T-helper 1 cell treated with Interleukin-12 subunit alpha and Interleukin-12 subunit beta and Interleukin-4 antibody, amounts not matched to agents 30 μg/mL and 1 μg/mL, for 36 hours (primary cell): ENCODE data around the gene STIMATE.
A peak's percentile ranks its signal among the peaks of the same experiment; 100 is the strongest.

Source experiments
- H3K27ac Mint-ChIP-seq: one replicate; pipeline ENCODE4 v1.8.0; 2021; ENCODE audit warnings: mild to moderate bottlenecking, mixed read lengths
- H3K27me3 Mint-ChIP-seq: one replicate; pipeline ENCODE4 v1.8.0; 2021; ENCODE audit warnings: low read depth, mixed read lengths
- H3K36me3 Mint-ChIP-seq: one replicate; pipeline ENCODE4 v1.8.0; 2021; ENCODE audit warnings: low read depth, mixed read lengths
- H3K4me1 Mint-ChIP-seq: one replicate; pipeline ENCODE4 v1.8.0; 2021; ENCODE audit warnings: low read depth, mixed read lengths
- H3K4me3 Mint-ChIP-seq: one replicate; pipeline ENCODE4 v1.8.0; 2021; ENCODE audit warnings: mild to moderate bottlenecking, moderate library complexity, mixed read lengths
- H3K9me3 Mint-ChIP-seq: one replicate; pipeline ENCODE4 v1.8.0; 2021; ENCODE audit warnings: mixed read lengths

STIMATE gene

GRCh38 chr3:52897130-52898122, at the start of gene STIMATE:
Gene STIMATE, minus strand, starts transcription at chr3:52897548. Its CDS starts 98 bp downstream, at chr3:52897450.
- Mint-ChIP-seq H3K9me3 (no peaks in the 10 kb centered on the region), H3K36me3 (peaks cover 10% of the 10 kb centered on the region), H3K27me3 (no peaks in the 10 kb centered on the region), H3K4me1 (peaks cover 41% of the 10 kb centered on the region), H3K4me3 (peak within 1 kb of the TSS; percentile 99), H3K27ac (peak within 1 kb of the TSS; percentile 76)

GRCh38 chr3:52939600-52939999, 42.3 kb upstream of the STIMATE start:
- Mint-ChIP-seq H3K36me3 (peaks cover 12% of the 10 kb centered on the region), H3K4me1 (peaks cover 5% of the 10 kb centered on the region), H3K9me3 (no peaks in the 10 kb centered on the region), H3K27me3 (no peaks in the 10 kb centered on the region), H3K27ac (no peak overlapping the region), H3K4me3 (no peak overlapping the region)

GRCh38 chr3:52934630-52935530, 37.5 kb upstream of the STIMATE start:
- Mint-ChIP-seq H3K27ac (no peak overlapping the region), H3K4me3 (no peak overlapping the region), H3K27me3 (no peaks in the 10 kb centered on the region), H3K36me3 (peaks cover 18% of the 10 kb centered on the region), H3K9me3 (no peaks in the 10 kb centered on the region), H3K4me1 (peaks cover 10% of the 10 kb centered on the region)

GRCh38 chr3:52931889-52932288, 34.5 kb upstream of the STIMATE start:
- H3K27ac Mint-ChIP-seq = no peak overlapping the region
- H3K9me3 Mint-ChIP-seq = no peaks in the 10 kb centered on the region
- H3K36me3 Mint-ChIP-seq = peaks cover 27% of the 10 kb centered on the region
- peaks cover 14% of the 10 kb centered on the region for H3K4me1 Mint-ChIP-seq
- H3K27me3 Mint-ChIP-seq = no peaks in the 10 kb centered on the region
- no peak overlapping the region for H3K4me3 Mint-ChIP-seq

- Mint-ChIP-seq H3K27ac (no peak overlapping the region), H3K9me3 (no peaks in the 10 kb centered on the region), H3K4me3 (no peak overlapping the region), H3K27me3 (no peaks in the 10 kb centered on the region), H3K36me3 (peaks cover 30% of the 10 kb centered on the region), H3K4me1 (peaks cover 17% of the 10 kb centered on the region)
Observed at GRCh38 chr3:52931328-52931727, 34.0 kb upstream of the STIMATE start.

- H3K27ac Mint-ChIP-seq = no peak overlapping the region
- no peaks in the 10 kb centered on the region for H3K9me3 Mint-ChIP-seq
- no peak overlapping the region for H3K4me3 Mint-ChIP-seq
- peaks cover 20% of the 10 kb centered on the region for H3K4me1 Mint-ChIP-seq
- H3K27me3 Mint-ChIP-seq = no peaks in the 10 kb centered on the region
- H3K36me3 Mint-ChIP-seq = peaks cover 30% of the 10 kb centered on the region
Observed at GRCh38 chr3:52930748-52931147, 33.4 kb upstream of the STIMATE start.

- Mint-ChIP-seq H3K4me3 (no peak overlapping the region), H3K27me3 (no peaks in the 10 kb centered on the region), H3K36me3 (peaks cover 40% of the 10 kb centered on the region), H3K4me1 (peaks cover 32% of the 10 kb centered on the region), H3K27ac (no peak overlapping the region), H3K9me3 (no peaks in the 10 kb centered on the region)
Observed at GRCh38 chr3:52926554-52926953, 29.2 kb upstream of the STIMATE start.

GRCh38 chr3:52925405-52926313, 28.3 kb upstream of the STIMATE start:
- Mint-ChIP-seq H3K27ac (no peak overlapping the region), H3K27me3 (no peaks in the 10 kb centered on the region), H3K9me3 (no peaks in the 10 kb centered on the region), H3K4me1 (peaks cover 29% of the 10 kb centered on the region), H3K4me3 (peak overlapping the region; percentile 56), H3K36me3 (peaks cover 38% of the 10 kb centered on the region)

GRCh38 chr3:52923963-52924362, 26.6 kb upstream of the STIMATE start:
- Mint-ChIP-seq H3K4me1 (peaks cover 29% of the 10 kb centered on the region), H3K9me3 (no peaks in the 10 kb centered on the region), H3K27ac (no peak overlapping the region), H3K4me3 (no peak overlapping the region), H3K36me3 (peaks cover 45% of the 10 kb centered on the region), H3K27me3 (no peaks in the 10 kb centered on the region)

GRCh38 chr3:52920841-52921240, 23.5 kb upstream of the STIMATE start:
- H3K27ac Mint-ChIP-seq = no peak overlapping the region
- H3K9me3 Mint-ChIP-seq = no peaks in the 10 kb centered on the region
- H3K4me1 Mint-ChIP-seq = peaks cover 20% of the 10 kb centered on the region
- no peak overlapping the region for H3K4me3 Mint-ChIP-seq
- H3K27me3 Mint-ChIP-seq = no peaks in the 10 kb centered on the region
- H3K36me3 Mint-ChIP-seq = peaks cover 38% of the 10 kb centered on the region

- no peak overlapping the region for H3K4me3 Mint-ChIP-seq
- H3K36me3 Mint-ChIP-seq = peaks cover 21% of the 10 kb centered on the region
- H3K27me3 Mint-ChIP-seq = no peaks in the 10 kb centered on the region
- no peak overlapping the region for H3K27ac Mint-ChIP-seq
- H3K4me1 Mint-ChIP-seq = peaks cover 2% of the 10 kb centered on the region
- no peaks in the 10 kb centered on the region for H3K9me3 Mint-ChIP-seq
Observed at GRCh38 chr3:52917044-52917443, 19.7 kb upstream of the STIMATE start.

GRCh38 chr3:52915294-52915693, 17.9 kb upstream of the STIMATE start:
- Mint-ChIP-seq H3K9me3 (no peaks in the 10 kb centered on the region), H3K27me3 (no peaks in the 10 kb centered on the region), H3K36me3 (peaks cover 23% of the 10 kb centered on the region), H3K27ac (no peak overlapping the region), H3K4me1 (no peaks in the 10 kb centered on the region), H3K4me3 (no peak overlapping the region)

- no peaks in the 10 kb centered on the region for H3K9me3 Mint-ChIP-seq
- no peak overlapping the region for H3K27ac Mint-ChIP-seq
- no peaks in the 10 kb centered on the region for H3K4me1 Mint-ChIP-seq
- no peaks in the 10 kb centered on the region for H3K27me3 Mint-ChIP-seq
- H3K4me3 Mint-ChIP-seq = no peak overlapping the region
- peaks cover 13% of the 10 kb centered on the region for H3K36me3 Mint-ChIP-seq
Observed at GRCh38 chr3:52912885-52913731, 15.8 kb upstream of the STIMATE start.
